ENCODE data around the gene GRIK1. TPM values are rescaled to one million over a fixed set of nuclear protein-coding genes. Genes with fewer than 3 reads are reported as not detected.

The GRIK1 gene
- total RNA-seq, 1 experiment from 2014 or later: 0.09 TPM

- Mint-ChIP-seq H3K36me3 (no peaks in the 10 kb centered on the region), H3K4me1 (no peaks in the 10 kb centered on the region), H3K27me3 (ENCODE audit: low read depth) (no peaks in the 10 kb centered on the region), H3K4me3 (no peak overlapping the region), H3K9me3 (peaks cover 3% of the 10 kb centered on the region), H3K27ac (no peak overlapping the region)
- DNase-seq (ENCODE audit: low spot score) (no peak), ATAC-seq (no peak)
- ChIA-PET CTCF (no interaction called here), POLR2A (no interaction called here)
- TF ChIP-seq RELA (CRISPR knock-in tag; IDR thresholded peaks at IDR 0.05; ENCODE audit: borderline replicate concordance) (no peak), JUN (CRISPR knock-in tag; IDR thresholded peaks at IDR 0.05) (no peak), PRDM15 (CRISPR knock-in tag; IDR thresholded peaks at IDR 0.05) (no peak), AFF4 (CRISPR knock-in tag; IDR thresholded peaks at IDR 0.05; ENCODE audit: borderline replicate concordance) (no peak)
These were observed 311.9 kb downstream of the GRIK1 start for GRCh38 chr21:29627905-29628304.

GRCh38 chr21:29626801-29627470 lies 312.9 kb downstream of the GRIK1 start:
- Mint-ChIP-seq H3K36me3 (no peaks in the 10 kb centered on the region), H3K27me3 (ENCODE audit: low read depth) (no peaks in the 10 kb centered on the region), H3K9me3 (peaks cover 6% of the 10 kb centered on the region), H3K27ac (no peak overlapping the region), H3K4me1 (no peaks in the 10 kb centered on the region), H3K4me3 (no peak overlapping the region)
- DNase-seq (ENCODE audit: low spot score) (no peak), ATAC-seq (no peak)
- TF ChIP-seq MAX (CRISPR knock-in tag; IDR thresholded peaks at IDR 0.05) (no peak), SP1 (CRISPR knock-in tag; conservative IDR thresholded peaks at IDR 0.05) (no peak), SOX15 (CRISPR knock-in tag; IDR thresholded peaks at IDR 0.05) (no peak), TEAD4 (CRISPR knock-in tag; IDR thresholded peaks at IDR 0.05) (no peak), GTF2I (CRISPR knock-in tag; conservative IDR thresholded peaks at IDR 0.05) (no peak), HMGA2 (CRISPR knock-in tag; IDR thresholded peaks at IDR 0.05) (no peak)
- ChIA-PET POLR2A (no interaction called here), CTCF (no interaction called here)

- H3K27me3 Mint-ChIP-seq (ENCODE audit: low read depth): no peaks in the 10 kb centered on the region
- no peak overlapping the region for H3K27ac Mint-ChIP-seq
- no peaks in the 10 kb centered on the region for H3K36me3 Mint-ChIP-seq
- H3K4me1 Mint-ChIP-seq: no peaks in the 10 kb centered on the region
- CTCF ChIA-PET: no interaction called here
- no peak for ATAC-seq
- DNase-seq (ENCODE audit: low spot score): no peak
- POLR2A ChIA-PET: no interaction called here
- no peak overlapping the region for H3K4me3 Mint-ChIP-seq
- peaks cover 6% of the 10 kb centered on the region for H3K9me3 Mint-ChIP-seq
- TF ChIP-seq IRF1 (CRISPR knock-in tag; IDR thresholded peaks at IDR 0.05): no peak
- TF ChIP-seq ETV6 (CRISPR knock-in tag; IDR thresholded peaks at IDR 0.05): no peak
- no peak for TF ChIP-seq CTCF (IDR thresholded peaks at IDR 0.05)
- no peak for TF ChIP-seq ZNF532 (CRISPR knock-in tag; IDR thresholded peaks at IDR 0.05; ENCODE audit: borderline replicate concordance)
- no peak for TF ChIP-seq ERG (CRISPR knock-in tag; IDR thresholded peaks at IDR 0.05)
- TF ChIP-seq JAZF1 (CRISPR knock-in tag; IDR thresholded peaks at IDR 0.05): no peak
These were observed 313.8 kb downstream of the GRIK1 start for GRCh38 chr21:29625990-29626389.
